GM23338 (cell line): ENCODE measurements around the gene MMP17. TPM values are rescaled to one million over a fixed set of nuclear protein-coding genes. Genes with fewer than 3 reads are reported as not detected.

ENCODE experiments used
- ATAC-seq: fragments of 200-7000 bp; cut with Tn5 transposase; 3 replicates; pipeline ENCODE4 v1.9.1; 2020
- DNase-seq: peaks from one replicate; pipeline ENCODE4 v3.0.0-alpha.2; 2015; ENCODE audit warnings: low spot score
- H2AFZ ChIP-seq: fragments of 200-600 bp; sonication (generic); 2 replicates; pipeline ENCODE4 v1.8.0; 2016; ENCODE audit warnings: antibody characterized with exemption, mild to moderate bottlenecking, moderate library complexity
- H3F3A ChIP-seq: fragments of 200-600 bp; sonication (generic); replicated peaks from 2 replicates; pipeline ENCODE4 v1.8.0; 2017; ENCODE audit warnings: antibody characterized with exemption, mixed run types, low read depth
- H3K27ac ChIP-seq: fragments of 200-600 bp; sonication (generic); 2 replicates; pipeline ENCODE4 v1.6.1; 2016; ENCODE audit warnings: low read depth
- H3K27me3 ChIP-seq: fragments of 200-600 bp; sonication (generic); 2 replicates; pipeline ENCODE4 v1.8.0; 2016; ENCODE audit warnings: mild to moderate bottlenecking, mixed run types, moderate library complexity; ENCODE audit not compliant: insufficient read depth
- H3K36me3 ChIP-seq: fragments of 200-600 bp; sonication (generic); 2 replicates; pipeline ENCODE4 v1.8.0; 2016; ENCODE audit warnings: mild to moderate bottlenecking; ENCODE audit not compliant: insufficient read depth
- H3K4me1 ChIP-seq: fragments of 200-600 bp; sonication (generic); 2 replicates; pipeline ENCODE4 v1.8.0; 2016; ENCODE audit warnings: mild to moderate bottlenecking, moderate library complexity; ENCODE audit not compliant: insufficient read depth
- H3K4me2 ChIP-seq: fragments of 200-600 bp; sonication (generic); 2 replicates; pipeline ENCODE4 v1.7.1; 2017; ENCODE audit warnings: mixed run types
- H3K4me3 ChIP-seq: fragments of 200-600 bp; sonication (generic); 2 replicates; pipeline ENCODE4 v1.6.1; 2016; ENCODE audit warnings: mixed run types
- H3K79me2 ChIP-seq: fragments of 200-600 bp; sonication (generic); replicated peaks from 2 replicates; pipeline ENCODE4 v1.8.0; 2017; ENCODE audit warnings: mild to moderate bottlenecking; ENCODE audit not compliant: insufficient read depth
- H3K9me2 ChIP-seq: fragments of 200-600 bp; sonication (generic); 2 replicates; pipeline ENCODE4 v1.8.0; 2017; ENCODE audit not compliant: insufficient read depth
- H4K20me1 ChIP-seq: fragments of 200-600 bp; sonication (generic); replicated peaks from 2 replicates; pipeline ENCODE4 v1.8.0; 2017; ENCODE audit warnings: mild to moderate bottlenecking; ENCODE audit not compliant: insufficient read depth
- H3K27ac Mint-ChIP-seq: 2 replicates; pipeline ENCODE4 v1.8.0; 2020; ENCODE audit warnings: inconsistent platforms, mild to moderate bottlenecking, moderate library complexity, mixed read lengths
- H3K27me3 Mint-ChIP-seq: 3 replicates; pipeline ENCODE4 v1.8.0; 2022; ENCODE audit warnings: low read depth, mild to moderate bottlenecking, moderate library complexity, mixed read lengths, inconsistent platforms; ENCODE audit not compliant: insufficient read depth, poor library complexity
- H3K36me3 Mint-ChIP-seq: 3 replicates; pipeline ENCODE4 v1.8.0; 2021; ENCODE audit warnings: low read depth, mild to moderate bottlenecking, inconsistent platforms, moderate library complexity, mixed read lengths
- H3K4me1 Mint-ChIP-seq: 3 replicates; pipeline ENCODE4 v1.8.0; 2020; ENCODE audit warnings: mild to moderate bottlenecking, inconsistent platforms, mixed read lengths
- H3K4me3 Mint-ChIP-seq: 3 replicates; pipeline ENCODE4 v1.8.0; 2021; ENCODE audit warnings: moderate library complexity, mild to moderate bottlenecking, inconsistent platforms, mixed read lengths
- H3K9me3 Mint-ChIP-seq: 3 replicates; pipeline ENCODE4 v1.8.0; 2020; ENCODE audit warnings: moderate library complexity, mild to moderate bottlenecking, inconsistent platforms, mixed read lengths
- CREB1 ChIP-seq: fragments of 250-450 bp; sonication (Bioruptor Pico); IDR thresholded peaks from 2 replicates; pipeline ENCODE4 v1.5.0; 2020; ENCODE audit warnings: low read depth, mild to moderate bottlenecking, moderate library complexity
- ETS1 ChIP-seq: IDR thresholded peaks from 2 replicates; pipeline ENCODE4 v1.6.1; 2016; ENCODE audit warnings: antibody characterized with exemption
- EZH2 ChIP-seq: fragments of 200-600 bp; sonication (generic); IDR thresholded peaks from one replicate; pipeline ENCODE4 v1.8.0; 2017; ENCODE audit warnings: antibody characterized with exemption, mild to moderate bottlenecking, low read depth; ENCODE audit not compliant: unreplicated experiment
- EZH2phosphoT487 ChIP-seq: fragments of 200-600 bp; sonication (generic); IDR thresholded peaks from one replicate; pipeline ENCODE4 v1.8.1; 2018; ENCODE audit warnings: antibody characterized with exemption; ENCODE audit not compliant: unreplicated experiment
- JUNB ChIP-seq: IDR thresholded peaks from one replicate; pipeline ENCODE4 v1.6.1; 2016; ENCODE audit warnings: antibody characterized with exemption; ENCODE audit not compliant: unreplicated experiment
- NANOG ChIP-seq: IDR thresholded peaks from 2 replicates; pipeline ENCODE4 v1.6.1; 2016; ENCODE audit warnings: antibody characterized with exemption, borderline replicate concordance
- POLR2AphosphoS5 ChIP-seq: IDR thresholded peaks from 2 replicates; pipeline ENCODE4 v1.6.1; 2016; ENCODE audit warnings: antibody characterized with exemption, low read depth
- STAT1 ChIP-seq: IDR thresholded peaks from one replicate; pipeline ENCODE4 v1.6.1; 2016; ENCODE audit warnings: antibody characterized with exemption; ENCODE audit not compliant: unreplicated experiment
- ZNF114 ChIP-seq: fragments of 250-450 bp; sonication (Bioruptor Pico); IDR thresholded peaks from 2 replicates; pipeline ENCODE4 v1.5.0; 2020; ENCODE audit warnings: mild to moderate bottlenecking, moderate library complexity
- ZNF331 ChIP-seq: fragments of 250-450 bp; sonication (Bioruptor Pico); IDR thresholded peaks from 2 replicates; pipeline ENCODE4 v1.5.0; 2020; ENCODE audit warnings: low read depth, mild to moderate bottlenecking, moderate library complexity
- polyA plus RNA-seq: library from polyadenylated mRNA; unstranded; fragments of >200 nt; fragmentation: Nextera tagmentation; extraction: Ambion mirVana; gene quantifications from 2 replicates; pipeline ENCODE4 v1.2.1, GENCODE V29; 2016
- total RNA-seq: library from RNA; depleted of rRNA; stranded (reverse); fragments of >200 nt; shearing (Covaris generic); gene quantifications from 2 replicates; pipeline ENCODE4 v1.2.3, GENCODE V29; 2014
- TF ChIP-seq, protein P1 (sequence below), 2 experiments: fragments of 200-600 bp in 1 of 2; sonication (generic) in 1 of 2; conservative IDR thresholded peaks; 2 replicates each; pipeline versions ENCODE4 v1.5.1 to v1.6.1; 2016 to 2017; ENCODE audit warnings: antibody characterized with exemption in 2 of 2, low read depth in 2 of 2, mild to moderate bottlenecking in 2 of 2, moderate library complexity in 1 of 2
- TF ChIP-seq, protein P2 (sequence below): fragments of 250-450 bp; sonication (Bioruptor Pico); IDR thresholded peaks from 2 replicates; pipeline ENCODE4 v1.5.0; 2020; ENCODE audit warnings: mild to moderate bottlenecking, moderate library complexity
- TF ChIP-seq, protein P3 (sequence below): IDR thresholded peaks from one replicate; pipeline ENCODE4 v1.6.1; 2018; ENCODE audit warnings: antibody characterized with exemption; ENCODE audit not compliant: unreplicated experiment

The MMP17 gene
- total and polyA plus RNA-seq, 2 experiments from 2014 or later = 10.4 to 48.5 TPM

- no peak for ATAC-seq
- Histone ChIP-seq H3K27me3 (no peaks in the 10 kb centered on the region), H3K4me2 (no peak overlapping the region), H3K9me2 (no peaks in the 10 kb centered on the region), H3K27ac (no peak overlapping the region), H3K4me1 (no peaks in the 10 kb centered on the region), H3K4me3 (no peak overlapping the region), H3F3A (no peaks in the 10 kb centered on the region), H4K20me1 (no peaks in the 10 kb centered on the region; the same call in none of the 2 replicates), H3K36me3 (no peaks in the 10 kb centered on the region), H3K79me2 (no peaks in the 10 kb centered on the region), H2AFZ (no peak overlapping the region)
- H3K4me3 Mint-ChIP-seq = no peak overlapping the region
- no peaks in the 10 kb centered on the region; the same call in 2 of the 3 replicates for H3K4me1 Mint-ChIP-seq
- DNase-seq = no peak
- TF ChIP-seq STAT1 (no peak), ZNF114 (CRISPR knock-in tag) (no peak), EZH2phosphoT487 (no peak), POLR2AphosphoS5 (no peak), JUNB (no peak), CREB1 (CRISPR knock-in tag) (no peak), EZH2 (no peak), ETS1 (no peak), ZNF331 (no peak), NANOG (no peak)
- TF ChIP-seq, protein P1, sequence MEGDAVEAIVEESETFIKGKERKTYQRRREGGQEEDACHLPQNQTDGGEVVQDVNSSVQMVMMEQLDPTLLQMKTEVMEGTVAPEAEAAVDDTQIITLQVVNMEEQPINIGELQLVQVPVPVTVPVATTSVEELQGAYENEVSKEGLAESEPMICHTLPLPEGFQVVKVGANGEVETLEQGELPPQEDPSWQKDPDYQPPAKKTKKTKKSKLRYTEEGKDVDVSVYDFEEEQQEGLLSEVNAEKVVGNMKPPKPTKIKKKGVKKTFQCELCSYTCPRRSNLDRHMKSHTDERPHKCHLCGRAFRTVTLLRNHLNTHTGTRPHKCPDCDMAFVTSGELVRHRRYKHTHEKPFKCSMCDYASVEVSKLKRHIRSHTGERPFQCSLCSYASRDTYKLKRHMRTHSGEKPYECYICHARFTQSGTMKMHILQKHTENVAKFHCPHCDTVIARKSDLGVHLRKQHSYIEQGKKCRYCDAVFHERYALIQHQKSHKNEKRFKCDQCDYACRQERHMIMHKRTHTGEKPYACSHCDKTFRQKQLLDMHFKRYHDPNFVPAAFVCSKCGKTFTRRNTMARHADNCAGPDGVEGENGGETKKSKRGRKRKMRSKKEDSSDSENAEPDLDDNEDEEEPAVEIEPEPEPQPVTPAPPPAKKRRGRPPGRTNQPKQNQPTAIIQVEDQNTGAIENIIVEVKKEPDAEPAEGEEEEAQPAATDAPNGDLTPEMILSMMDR (conservative IDR thresholded peaks at IDR 0.05; ENCODE audit: low read depth in 2 of 2) = no peak
- TF ChIP-seq, protein P2, sequence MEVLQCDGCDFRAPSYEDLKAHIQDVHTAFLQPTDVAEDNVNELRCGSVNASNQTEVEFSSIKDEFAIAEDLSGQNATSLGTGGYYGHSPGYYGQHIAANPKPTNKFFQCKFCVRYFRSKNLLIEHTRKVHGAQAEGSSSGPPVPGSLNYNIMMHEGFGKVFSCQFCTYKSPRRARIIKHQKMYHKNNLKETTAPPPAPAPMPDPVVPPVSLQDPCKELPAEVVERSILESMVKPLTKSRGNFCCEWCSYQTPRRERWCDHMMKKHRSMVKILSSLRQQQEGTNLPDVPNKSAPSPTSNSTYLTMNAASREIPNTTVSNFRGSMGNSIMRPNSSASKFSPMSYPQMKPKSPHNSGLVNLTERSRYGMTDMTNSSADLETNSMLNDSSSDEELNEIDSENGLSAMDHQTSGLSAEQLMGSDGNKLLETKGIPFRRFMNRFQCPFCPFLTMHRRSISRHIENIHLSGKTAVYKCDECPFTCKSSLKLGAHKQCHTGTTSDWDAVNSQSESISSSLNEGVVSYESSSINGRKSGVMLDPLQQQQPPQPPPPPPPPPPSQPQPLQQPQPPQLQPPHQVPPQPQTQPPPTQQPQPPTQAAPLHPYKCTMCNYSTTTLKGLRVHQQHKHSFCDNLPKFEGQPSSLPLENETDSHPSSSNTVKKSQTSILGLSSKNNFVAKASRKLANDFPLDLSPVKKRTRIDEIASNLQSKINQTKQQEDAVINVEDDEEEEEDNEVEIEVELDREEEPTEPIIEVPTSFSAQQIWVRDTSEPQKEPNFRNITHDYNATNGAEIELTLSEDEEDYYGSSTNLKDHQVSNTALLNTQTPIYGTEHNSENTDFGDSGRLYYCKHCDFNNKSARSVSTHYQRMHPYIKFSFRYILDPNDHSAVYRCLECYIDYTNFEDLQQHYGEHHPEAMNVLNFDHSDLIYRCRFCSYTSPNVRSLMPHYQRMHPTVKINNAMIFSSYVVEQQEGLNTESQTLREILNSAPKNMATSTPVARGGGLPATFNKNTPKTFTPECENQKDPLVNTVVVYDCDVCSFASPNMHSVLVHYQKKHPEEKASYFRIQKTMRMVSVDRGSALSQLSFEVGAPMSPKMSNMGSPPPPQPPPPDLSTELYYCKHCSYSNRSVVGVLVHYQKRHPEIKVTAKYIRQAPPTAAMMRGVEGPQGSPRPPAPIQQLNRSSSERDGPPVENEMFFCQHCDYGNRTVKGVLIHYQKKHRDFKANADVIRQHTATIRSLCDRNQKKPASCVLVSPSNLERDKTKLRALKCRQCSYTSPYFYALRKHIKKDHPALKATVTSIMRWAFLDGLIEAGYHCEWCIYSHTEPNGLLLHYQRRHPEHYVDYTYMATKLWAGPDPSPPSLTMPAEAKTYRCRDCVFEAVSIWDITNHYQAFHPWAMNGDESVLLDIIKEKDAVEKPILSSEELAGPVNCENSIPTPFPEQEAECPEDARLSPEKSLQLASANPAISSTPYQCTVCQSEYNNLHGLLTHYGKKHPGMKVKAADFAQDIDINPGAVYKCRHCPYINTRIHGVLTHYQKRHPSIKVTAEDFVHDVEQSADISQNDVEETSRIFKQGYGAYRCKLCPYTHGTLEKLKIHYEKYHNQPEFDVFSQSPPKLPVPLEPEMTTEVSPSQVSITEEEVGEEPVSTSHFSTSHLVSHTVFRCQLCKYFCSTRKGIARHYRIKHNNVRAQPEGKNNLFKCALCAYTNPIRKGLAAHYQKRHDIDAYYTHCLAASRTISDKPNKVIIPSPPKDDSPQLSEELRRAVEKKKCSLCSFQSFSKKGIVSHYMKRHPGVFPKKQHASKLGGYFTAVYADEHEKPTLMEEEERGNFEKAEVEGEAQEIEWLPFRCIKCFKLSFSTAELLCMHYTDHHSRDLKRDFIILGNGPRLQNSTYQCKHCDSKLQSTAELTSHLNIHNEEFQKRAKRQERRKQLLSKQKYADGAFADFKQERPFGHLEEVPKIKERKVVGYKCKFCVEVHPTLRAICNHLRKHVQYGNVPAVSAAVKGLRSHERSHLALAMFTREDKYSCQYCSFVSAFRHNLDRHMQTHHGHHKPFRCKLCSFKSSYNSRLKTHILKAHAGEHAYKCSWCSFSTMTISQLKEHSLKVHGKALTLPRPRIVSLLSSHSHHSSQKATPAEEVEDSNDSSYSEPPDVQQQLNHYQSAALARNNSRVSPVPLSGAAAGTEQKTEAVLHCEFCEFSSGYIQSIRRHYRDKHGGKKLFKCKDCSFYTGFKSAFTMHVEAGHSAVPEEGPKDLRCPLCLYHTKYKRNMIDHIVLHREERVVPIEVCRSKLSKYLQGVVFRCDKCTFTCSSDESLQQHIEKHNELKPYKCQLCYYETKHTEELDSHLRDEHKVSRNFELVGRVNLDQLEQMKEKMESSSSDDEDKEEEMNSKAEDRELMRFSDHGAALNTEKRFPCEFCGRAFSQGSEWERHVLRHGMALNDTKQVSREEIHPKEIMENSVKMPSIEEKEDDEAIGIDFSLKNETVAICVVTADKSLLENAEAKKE (CRISPR knock-in tag) = no peak
- TF ChIP-seq, protein P3, sequence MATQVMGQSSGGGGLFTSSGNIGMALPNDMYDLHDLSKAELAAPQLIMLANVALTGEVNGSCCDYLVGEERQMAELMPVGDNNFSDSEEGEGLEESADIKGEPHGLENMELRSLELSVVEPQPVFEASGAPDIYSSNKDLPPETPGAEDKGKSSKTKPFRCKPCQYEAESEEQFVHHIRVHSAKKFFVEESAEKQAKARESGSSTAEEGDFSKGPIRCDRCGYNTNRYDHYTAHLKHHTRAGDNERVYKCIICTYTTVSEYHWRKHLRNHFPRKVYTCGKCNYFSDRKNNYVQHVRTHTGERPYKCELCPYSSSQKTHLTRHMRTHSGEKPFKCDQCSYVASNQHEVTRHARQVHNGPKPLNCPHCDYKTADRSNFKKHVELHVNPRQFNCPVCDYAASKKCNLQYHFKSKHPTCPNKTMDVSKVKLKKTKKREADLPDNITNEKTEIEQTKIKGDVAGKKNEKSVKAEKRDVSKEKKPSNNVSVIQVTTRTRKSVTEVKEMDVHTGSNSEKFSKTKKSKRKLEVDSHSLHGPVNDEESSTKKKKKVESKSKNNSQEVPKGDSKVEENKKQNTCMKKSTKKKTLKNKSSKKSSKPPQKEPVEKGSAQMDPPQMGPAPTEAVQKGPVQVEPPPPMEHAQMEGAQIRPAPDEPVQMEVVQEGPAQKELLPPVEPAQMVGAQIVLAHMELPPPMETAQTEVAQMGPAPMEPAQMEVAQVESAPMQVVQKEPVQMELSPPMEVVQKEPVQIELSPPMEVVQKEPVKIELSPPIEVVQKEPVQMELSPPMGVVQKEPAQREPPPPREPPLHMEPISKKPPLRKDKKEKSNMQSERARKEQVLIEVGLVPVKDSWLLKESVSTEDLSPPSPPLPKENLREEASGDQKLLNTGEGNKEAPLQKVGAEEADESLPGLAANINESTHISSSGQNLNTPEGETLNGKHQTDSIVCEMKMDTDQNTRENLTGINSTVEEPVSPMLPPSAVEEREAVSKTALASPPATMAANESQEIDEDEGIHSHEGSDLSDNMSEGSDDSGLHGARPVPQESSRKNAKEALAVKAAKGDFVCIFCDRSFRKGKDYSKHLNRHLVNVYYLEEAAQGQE = no peak
- H3K9me3 Mint-ChIP-seq = no peaks in the 10 kb centered on the region
- H3K27me3 Mint-ChIP-seq = peaks cover 6% of the 10 kb centered on the region
- no peak overlapping the region for H3K27ac Mint-ChIP-seq
- peaks cover 62% of the 10 kb centered on the region for H3K36me3 Mint-ChIP-seq
Measured at GRCh38 chr12:131841547-131841946, 13.4 kb downstream of the MMP17 start.
